Neural cell (in vitro differentiated cells): Measurements from ENCODE around the gene CDK2AP2.

Source experiments
- CTCF ChIP-seq: fragments of 450-650 bp; IDR thresholded peaks from 2 replicates; pipeline ENCODE4 v1.5.1; 2014; ENCODE audit warnings: antibody characterized with exemption, mild to moderate bottlenecking, moderate library complexity; ENCODE audit not compliant: poor library complexity, severe bottlenecking
- EZH2 ChIP-seq: fragments of 200-600, 300-800 bp; shearing (Covaris generic), sonication (generic); IDR thresholded peaks from 2 replicates; pipeline ENCODE4 v1.6.1; 2014; ENCODE audit warnings: antibody characterized with exemption, low read length, borderline replicate concordance, mild to moderate bottlenecking; ENCODE audit not compliant: insufficient read depth, poor library complexity, severe bottlenecking
- RAD21 ChIP-seq: fragments of 450-650 bp; conservative IDR thresholded peaks from 2 replicates; pipeline ENCODE4 v1.6.1; 2014; ENCODE audit warnings: antibody characterized with exemption, mild to moderate bottlenecking, moderate library complexity
- REST ChIP-seq: IDR thresholded peaks from 2 replicates; pipeline ENCODE4 v1.6.1; 2012; ENCODE audit warnings: borderline replicate concordance

GRCh38 chr11:67463186-67463585 lies 44.8 kb downstream of the CDK2AP2 start:
- TF ChIP-seq RAD21: no peak
- TF ChIP-seq CTCF: no peak
- no peak for TF ChIP-seq REST
- no peak for TF ChIP-seq EZH2
